ENCODE data around the gene CGGBP1.
"Not testable (repeated sequence)": the region's sequence is repeated elsewhere in the genome, so short reads cannot be mapped to it uniquely, and the experiment has no call there.

The CGGBP1 gene

DNA sequence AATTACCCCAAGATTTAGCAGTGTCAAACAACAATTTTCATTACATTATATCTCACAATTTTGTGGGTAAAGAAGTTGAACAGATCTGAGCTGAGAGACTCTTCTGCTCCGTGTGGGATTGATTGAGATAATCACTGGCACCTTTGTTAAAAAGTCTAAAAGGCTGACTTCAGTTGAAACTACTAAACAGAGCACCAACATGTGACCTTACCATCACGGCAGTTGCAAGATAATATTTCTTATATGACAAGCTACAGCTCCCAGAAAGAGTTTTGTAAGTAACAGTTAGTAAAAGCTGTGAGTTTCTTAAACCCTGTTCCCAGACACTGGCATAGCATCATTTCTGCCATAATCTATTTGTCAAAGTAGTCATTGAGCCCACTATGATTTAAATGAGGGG is 25.0 kb downstream of the CGGBP1 start:
- DNase-seq: no peak

DNA sequence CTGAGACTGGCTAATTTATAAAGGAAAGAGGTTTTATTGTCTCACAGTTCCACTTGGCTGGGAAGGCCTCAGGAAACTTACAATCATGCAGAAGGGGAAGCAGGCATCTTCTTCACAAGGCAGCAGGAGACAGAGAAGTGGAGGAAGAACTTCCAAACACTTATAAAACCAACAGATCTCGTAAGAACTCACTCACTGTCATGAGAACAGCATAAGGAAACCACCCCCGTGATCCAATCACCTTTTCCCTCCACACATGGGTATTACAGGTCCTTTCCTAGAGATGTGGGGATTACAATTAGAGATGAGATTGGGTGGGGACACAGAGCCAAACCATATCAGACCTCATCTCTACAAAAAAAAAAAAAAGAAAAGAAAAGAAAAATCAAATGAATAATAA is 25.7 kb downstream of the CGGBP1 start:
- DNase-seq: no peak

DNA sequence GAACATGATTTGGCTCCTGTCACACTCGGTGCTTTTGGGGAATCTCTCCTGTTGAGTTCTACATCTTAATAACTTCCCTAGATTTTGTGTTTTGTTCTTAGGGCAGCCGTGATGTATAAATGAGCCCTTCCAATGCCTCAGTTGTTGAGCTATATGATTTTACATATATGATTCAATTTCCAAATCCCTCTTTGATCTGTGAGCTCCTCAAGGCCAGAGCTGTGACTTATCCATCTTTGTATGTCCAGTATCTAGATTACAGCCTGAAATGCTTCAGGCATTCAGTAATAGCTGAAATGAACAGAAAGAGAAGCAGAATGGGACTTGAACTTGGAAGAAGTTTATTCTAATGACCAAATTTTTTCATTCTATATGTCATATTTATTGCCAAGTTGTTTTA is 26.6 kb downstream of the CGGBP1 start:
- no peak for DNase-seq

DNA sequence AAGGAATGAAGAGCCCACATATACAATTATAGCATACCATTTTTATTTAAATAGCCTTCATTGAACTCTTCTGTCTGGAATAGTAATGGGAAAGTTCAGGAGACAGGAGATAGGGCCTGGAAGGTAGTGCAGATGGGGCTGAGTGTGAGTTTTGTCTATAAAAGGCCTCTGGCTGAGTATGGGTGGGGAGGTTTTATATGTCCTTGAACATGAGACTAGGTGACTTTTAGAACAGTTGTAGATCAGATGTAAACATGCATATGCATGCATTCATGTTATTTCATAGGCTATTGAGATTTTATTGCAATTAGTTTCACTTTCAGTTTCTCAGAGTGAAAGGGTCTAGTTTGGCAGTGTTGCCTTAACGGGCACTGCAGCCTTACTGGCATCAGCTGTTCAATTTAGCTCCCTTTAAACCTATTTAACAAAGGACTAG is 27.1 kb downstream of the CGGBP1 start:
- peak; percentile 19 for DNase-seq

DNA sequence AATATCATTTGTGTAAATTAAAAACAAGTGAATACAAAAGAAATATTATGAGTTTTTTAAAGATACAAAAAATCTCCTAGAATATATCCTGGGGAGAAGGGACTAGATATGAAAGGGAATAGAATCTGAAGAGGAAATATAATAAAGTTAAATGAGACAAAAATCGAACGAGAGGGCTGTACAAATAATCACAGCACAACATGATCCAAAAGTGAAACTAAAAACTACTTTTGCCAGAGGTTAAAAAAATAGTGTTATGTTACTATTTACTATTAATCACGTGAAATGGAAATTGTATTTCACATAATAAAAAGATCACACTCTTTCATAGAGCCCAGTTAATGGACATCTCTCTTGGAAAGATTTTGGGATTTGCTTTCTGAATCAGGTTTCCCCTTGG is 28.6 kb downstream of the CGGBP1 start:
- DNase-seq: no peak

DNA sequence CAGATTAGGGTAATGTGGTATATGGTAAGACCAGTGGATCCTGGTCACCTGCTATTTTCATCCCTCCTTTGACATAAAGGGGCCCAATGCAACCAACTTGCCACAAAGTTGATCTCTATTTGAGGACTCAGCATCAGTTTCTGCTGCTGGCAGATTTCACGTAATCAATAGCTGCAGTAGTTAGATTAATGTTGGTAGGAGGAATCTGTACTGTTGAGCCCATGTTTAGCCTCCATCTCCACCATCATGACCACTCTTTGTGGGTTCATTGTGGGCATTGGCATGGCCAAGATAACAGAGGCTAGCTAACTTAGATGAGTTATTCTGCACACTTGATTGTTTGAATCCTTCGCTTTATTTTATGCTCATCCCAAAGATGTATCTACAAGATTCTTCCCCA is 29.9 kb downstream of the CGGBP1 start:
- no peak for DNase-seq

DNA sequence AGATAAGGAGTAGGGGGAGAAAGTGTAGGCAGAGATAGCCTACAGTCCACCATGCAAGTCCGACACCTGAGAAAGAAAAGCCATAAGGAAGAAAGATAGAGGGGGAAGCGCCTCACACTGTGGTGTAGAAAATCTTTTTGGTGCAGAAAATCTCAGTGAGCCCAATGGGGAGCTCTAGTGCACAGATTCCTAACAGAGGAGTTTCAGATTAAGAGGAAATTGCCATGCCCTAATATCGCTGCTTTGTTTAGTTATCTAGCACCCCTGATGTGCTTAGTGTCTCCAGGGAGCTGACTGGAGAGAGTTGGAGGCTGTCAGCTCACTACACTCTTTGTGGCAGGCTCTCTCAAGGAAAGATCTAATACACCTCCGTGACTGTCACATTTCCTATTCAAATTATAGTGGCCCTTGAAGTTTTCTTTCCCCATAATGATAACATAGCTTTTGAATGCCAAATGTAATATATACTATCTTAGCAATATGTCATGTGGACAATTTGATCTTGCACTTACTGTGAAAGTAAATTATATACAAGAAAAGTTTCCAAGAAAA is 33.7 kb downstream of the CGGBP1 start:
- DNase-seq: no peak

DNA sequence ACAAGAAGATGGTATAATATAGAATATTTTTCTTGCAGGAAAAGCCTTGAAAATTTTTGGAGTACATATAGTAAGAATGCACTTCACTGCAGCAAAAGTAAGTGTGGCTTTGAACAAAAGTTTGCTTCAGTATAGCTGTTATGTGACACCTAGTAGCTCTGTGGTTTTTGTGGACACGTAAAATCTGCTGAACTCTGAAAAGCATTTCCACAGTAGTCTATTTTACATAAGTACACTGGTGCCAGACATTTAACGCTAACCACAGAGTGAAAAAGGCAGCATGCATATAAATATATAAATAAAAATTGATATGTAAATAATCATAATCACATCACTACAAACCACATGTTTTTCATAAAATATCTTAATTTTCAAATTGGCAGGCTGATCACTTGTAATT is 39.8 kb downstream of the CGGBP1 start:
- no peak for DNase-seq

DNA sequence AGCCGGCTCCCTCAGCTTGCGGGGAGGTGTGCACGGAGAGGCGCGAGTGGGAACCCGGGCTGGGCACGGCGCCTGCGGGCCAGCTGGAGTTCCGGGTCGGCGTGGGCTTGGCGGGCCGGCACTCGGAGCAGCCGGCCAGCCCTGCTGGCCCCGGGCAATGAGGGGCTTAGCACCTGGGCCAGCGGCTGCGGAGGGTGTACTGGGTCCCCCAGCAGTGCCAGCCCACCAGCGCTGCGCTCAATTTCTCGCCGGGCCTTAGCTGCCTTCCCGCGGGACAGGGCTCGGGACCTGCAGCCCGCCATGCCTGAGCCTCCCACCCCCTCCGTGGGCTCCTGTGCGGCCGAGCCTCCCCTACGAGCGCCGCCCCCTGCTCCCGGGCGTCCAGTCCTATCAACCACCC is 43.1 kb downstream of the CGGBP1 start:
- not testable (repeated sequence) for DNase-seq

DNA sequence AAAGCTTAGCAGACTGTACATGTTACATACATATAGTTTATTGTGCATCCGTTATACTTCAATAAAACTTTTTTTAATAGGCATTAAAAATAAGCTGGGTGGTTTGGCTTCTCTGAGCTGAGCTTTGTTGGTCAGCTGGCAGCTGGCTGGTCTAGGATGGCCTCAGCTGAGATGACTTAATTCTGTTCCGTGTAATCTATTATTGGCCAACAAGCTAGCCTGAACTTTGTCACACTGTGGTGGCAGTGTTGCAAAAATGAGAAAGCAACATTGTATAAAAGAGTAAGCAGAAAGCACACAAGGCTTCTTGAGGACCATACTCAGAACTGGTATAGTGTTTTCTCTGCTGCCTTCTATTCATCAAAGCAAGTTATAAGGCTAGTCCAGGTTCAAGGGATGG is 45.2 kb downstream of the CGGBP1 start:
- DNase-seq: no peak

DNA sequence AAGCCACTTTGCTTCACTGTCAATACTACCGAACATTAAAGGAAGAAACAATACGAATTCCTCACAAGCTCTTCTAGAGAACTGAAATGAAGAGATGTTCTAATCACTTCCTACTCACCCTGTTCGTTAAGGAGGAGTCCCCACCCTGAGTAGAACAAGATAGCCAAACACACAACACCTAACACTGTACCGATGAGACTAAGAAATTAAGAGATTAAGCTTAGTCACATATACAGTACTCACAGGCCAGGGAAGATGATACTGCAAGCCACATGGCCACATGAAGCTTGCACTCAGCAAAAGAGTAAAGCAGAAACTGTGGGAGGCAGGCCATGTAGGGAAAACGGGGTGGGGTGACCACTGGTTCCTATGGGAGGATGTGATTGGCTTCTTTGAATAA is 48.0 kb downstream of the CGGBP1 start:
- no peak for DNase-seq

DNA sequence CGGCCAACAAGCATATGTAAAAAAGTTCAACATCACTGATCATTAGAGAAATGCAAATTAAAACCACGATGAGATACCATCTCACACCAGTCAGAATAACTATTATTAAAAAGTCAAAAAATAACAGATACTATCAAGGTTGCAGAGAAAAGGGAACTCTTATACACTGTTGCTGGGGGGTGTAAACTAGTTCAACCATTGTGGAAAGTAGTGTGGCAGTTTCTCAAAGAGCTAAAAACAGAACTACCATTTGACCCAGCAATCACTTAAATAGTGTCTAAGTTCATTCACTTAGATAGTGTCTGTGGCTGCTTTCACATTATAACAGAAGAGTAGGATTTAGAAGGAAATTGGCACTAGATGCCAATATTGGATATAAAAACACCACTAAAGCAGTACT is 49.7 kb downstream of the CGGBP1 start:
- DNase-seq: no peak

DNA sequence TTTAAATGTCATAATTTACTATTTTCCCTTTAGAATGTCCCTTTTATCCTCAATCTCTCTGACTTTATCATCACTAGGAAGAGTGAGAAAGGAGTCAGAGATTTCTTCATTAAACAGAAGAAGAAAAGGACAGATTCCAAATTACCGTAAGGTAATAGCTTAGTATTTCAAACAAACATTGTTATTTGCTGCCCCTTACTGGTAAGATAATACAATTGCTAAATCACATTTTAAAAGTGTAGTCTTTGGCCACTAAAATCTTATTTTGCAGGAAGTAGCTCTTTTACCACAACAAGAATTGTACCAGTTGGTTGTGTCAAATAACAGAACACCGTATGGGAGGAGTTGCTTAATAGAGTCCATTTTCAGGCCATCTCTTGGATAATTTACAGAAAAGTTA is 53.7 kb downstream of the CGGBP1 start:
- DNase-seq: peak; percentile 34

DNA sequence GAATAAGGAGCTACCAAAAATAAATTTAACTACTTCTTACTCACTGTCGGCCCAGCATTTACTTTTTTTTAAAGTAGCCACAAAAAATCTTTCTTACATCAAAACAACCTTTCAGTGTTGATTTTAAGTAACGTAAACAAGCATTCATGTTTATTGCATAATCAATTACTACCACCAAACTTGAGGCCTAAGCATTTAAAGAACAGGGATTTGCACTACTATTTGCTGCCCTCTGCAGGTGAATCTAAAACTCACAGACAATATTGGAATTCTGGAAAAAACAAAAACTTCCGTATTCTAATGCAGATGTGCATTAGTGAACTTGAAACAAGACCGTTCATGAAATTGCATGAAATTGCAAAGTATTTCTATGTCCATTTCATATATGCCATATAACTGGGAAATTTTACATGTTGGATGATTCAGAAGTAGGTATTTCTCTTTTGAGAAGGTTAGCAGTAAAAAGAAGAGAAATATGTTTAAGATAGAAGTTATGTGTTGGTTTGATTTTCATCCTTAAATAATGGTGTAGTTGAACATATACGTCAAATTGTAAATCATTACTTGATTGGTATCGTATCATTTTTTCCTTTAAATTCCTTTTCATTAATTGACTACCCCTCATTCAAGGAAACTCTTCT is 55.6 kb downstream of the CGGBP1 start:
- DNase-seq: peak; percentile 46

DNA sequence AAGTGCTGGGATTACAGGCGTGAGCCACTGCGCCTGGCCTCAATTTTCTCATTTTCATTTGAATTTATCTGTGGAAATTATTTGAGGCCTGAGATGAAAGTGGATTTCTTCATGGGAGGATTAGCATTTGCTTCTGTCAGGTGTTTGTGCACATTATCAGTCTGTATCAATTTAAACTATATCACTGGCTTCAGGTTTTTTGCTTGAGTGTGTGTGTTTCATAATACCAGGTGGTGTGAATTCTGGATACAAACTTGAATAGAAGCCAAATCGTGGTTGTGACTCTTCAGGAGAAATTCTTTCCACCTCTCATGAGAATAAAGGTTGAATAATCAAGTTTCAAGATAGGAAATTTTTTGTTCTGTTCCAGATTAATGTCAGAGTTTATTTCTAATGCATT is 56.4 kb downstream of the CGGBP1 start:
- DNase-seq: peak; percentile 26
